Suprapubic skin (tissue), 3 donors: Measurements from ENCODE around the gene METTL1.

Experiments
- EP300 ChIP-seq: sonication (generic); formaldehyde crosslinking; IDR thresholded peaks from one replicate; pipeline ENCODE4 v1.6.1; 2017; ENCODE audit warnings: antibody characterized with exemption
- POLR2A ChIP-seq, 2 donors: fragments of 450-650 bp; IDR thresholded peaks; one replicate each; pipeline ENCODE4 v1.6.1; 2017; ENCODE audit warnings: antibody characterized with exemption in 2 of 2, mild to moderate bottlenecking in 2 of 2, moderate library complexity in 2 of 2
- TF ChIP-seq, protein P1 (sequence below), 2 donors: fragments of 200-600 bp in 1 of 2; fragments of 450-650 bp in 1 of 2; sonication (generic) in 1 of 2; IDR thresholded peaks; one replicate each; pipeline ENCODE4 v1.5.1; 2016 to 2019; ENCODE audit warnings: antibody characterized with exemption in 2 of 2, mild to moderate bottlenecking in 1 of 2, moderate library complexity in 1 of 2

DNA sequence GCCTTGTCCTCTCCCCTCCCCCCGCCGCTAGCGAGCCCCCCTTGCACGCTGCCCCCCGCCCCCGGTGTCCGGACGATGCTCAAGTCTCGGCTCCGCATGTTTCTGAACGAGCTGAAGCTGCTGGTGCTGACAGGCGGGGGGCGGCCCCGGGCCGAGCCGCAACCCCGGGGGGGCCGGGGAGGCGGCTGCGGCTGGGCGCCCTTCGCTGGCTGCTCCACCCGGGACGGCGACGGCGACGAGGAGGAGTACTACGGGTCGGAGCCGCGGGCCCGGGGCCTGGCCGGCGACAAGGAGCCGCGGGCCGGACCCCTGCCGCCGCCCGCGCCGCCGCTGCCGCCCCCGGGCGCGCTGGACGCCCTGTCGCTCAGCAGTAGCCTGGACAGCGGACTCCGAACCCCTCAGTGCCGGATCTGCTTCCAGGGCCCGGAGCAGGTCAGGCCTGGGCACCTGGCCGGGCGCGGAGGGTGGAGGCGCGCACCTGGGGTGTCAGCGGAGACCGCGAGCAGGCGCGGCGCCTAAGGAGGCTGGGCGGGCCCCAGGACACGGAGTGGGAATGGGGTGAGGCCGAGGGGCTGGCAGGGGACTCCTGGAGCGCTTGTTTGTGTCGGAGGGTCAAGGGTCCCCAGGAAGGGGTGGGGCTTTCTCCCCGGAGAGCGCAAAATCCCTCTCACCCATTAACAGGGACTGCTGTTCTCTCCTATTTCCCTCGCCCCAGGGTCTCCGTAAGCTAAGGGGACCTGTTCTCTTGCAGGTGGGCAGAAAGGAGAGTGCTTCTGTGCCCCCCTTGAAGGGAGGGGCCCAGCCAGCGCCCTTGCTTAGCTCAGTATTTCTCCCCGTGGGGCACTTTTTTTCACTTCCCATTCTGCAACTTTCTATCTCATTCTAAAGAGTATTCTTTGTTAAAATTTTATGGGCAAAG lies 16.2 kb downstream of the METTL1 start:
- TF ChIP-seq, protein P1, sequence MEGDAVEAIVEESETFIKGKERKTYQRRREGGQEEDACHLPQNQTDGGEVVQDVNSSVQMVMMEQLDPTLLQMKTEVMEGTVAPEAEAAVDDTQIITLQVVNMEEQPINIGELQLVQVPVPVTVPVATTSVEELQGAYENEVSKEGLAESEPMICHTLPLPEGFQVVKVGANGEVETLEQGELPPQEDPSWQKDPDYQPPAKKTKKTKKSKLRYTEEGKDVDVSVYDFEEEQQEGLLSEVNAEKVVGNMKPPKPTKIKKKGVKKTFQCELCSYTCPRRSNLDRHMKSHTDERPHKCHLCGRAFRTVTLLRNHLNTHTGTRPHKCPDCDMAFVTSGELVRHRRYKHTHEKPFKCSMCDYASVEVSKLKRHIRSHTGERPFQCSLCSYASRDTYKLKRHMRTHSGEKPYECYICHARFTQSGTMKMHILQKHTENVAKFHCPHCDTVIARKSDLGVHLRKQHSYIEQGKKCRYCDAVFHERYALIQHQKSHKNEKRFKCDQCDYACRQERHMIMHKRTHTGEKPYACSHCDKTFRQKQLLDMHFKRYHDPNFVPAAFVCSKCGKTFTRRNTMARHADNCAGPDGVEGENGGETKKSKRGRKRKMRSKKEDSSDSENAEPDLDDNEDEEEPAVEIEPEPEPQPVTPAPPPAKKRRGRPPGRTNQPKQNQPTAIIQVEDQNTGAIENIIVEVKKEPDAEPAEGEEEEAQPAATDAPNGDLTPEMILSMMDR (IDR thresholded peaks at IDR 0.05), result no peak
- TF ChIP-seq EP300 (no peak), POLR2A (IDR thresholded peaks at IDR 0.05) (no peak)
